Cardiac muscle cell (in vitro differentiated cells and primary cell): ENCODE results near the gene KCNQ5. TPM values are rescaled to one million over a fixed set of nuclear protein-coding genes. Genes with fewer than 3 reads are reported as not detected.

Source experiments
- DNase-seq, 2 donors: peaks; one replicate each; pipeline versions ENCODE4 v3.0.0 to v3.0.0-alpha.2; 2010 to 2017; ENCODE audit warnings: low read depth in 1 of 2, low spot score in 1 of 2
- H3K27ac ChIP-seq: fragments of 200-600 bp; sonication (generic); 2 replicates; pipeline ENCODE4 v1.5.1; 2016
- H3K27me3 ChIP-seq: fragments of 200-600 bp; sonication (generic); 2 replicates; pipeline ENCODE4 v1.6.0; 2016; ENCODE audit warnings: control low read depth
- H3K36me3 ChIP-seq: fragments of 200-600 bp; sonication (generic); 2 replicates; pipeline ENCODE4 v1.5.1; 2016; ENCODE audit warnings: control low read depth
- H3K4me1 ChIP-seq: fragments of 200-600 bp; sonication (generic); 2 replicates; pipeline ENCODE4 v1.8.1; 2017; ENCODE audit warnings: low read depth, mild to moderate bottlenecking, mixed run types
- H3K4me3 ChIP-seq: fragments of 200-600 bp; sonication (generic); 2 replicates; pipeline ENCODE4 v1.5.1; 2016; ENCODE audit warnings: mild to moderate bottlenecking
- H3K9me3 ChIP-seq: fragments of 200-600 bp; sonication (generic); 2 replicates; pipeline ENCODE4 v1.5.1; 2017; ENCODE audit warnings: low read depth, mild to moderate bottlenecking, control low read depth
- CTCF ChIP-seq: IDR thresholded peaks from 2 replicates; pipeline ENCODE4 v1.5.1; 2012; ENCODE audit warnings: low read depth, mild to moderate bottlenecking, low read length
- polyA plus RNA-seq: library from polyadenylated mRNA; unstranded; fragments of >200 nt; fragmentation: Nextera tagmentation; extraction: Ambion mirVana; gene quantifications from 2 replicates; pipeline ENCODE4 v1.2.1, GENCODE V29; 2016
- total RNA-seq: library from RNA; depleted of rRNA; stranded (reverse); fragments of >200 nt; gene quantifications from 2 replicates; pipeline ENCODE4 v1.2.3, GENCODE V29; 2016

Gene KCNQ5
- total and polyA plus RNA-seq, 2 experiments from 2014 or later, result 31.4 to 45.4 TPM

- Histone ChIP-seq H3K27ac (no peak overlapping the region), H3K36me3 (peaks cover 11% of the 10 kb centered on the region), H3K27me3 (no peaks in the 10 kb centered on the region), H3K4me3 (no peak overlapping the region), H3K4me1 (no peaks in the 10 kb centered on the region), H3K9me3 (no peaks in the 10 kb centered on the region)
- no peak for DNase-seq
- TF ChIP-seq CTCF, result no peak
Measured at GRCh38 chr6:73143551-73143950, 521.7 kb downstream of the KCNQ5 start.

- Histone ChIP-seq H3K9me3 (no peaks in the 10 kb centered on the region), H3K36me3 (peaks cover 11% of the 10 kb centered on the region), H3K27ac (no peak overlapping the region), H3K4me3 (no peak overlapping the region), H3K4me1 (no peaks in the 10 kb centered on the region), H3K27me3 (no peaks in the 10 kb centered on the region)
- DNase-seq, result no peak
- no peak for TF ChIP-seq CTCF
Measured at GRCh38 chr6:73144516-73144915, 522.7 kb downstream of the KCNQ5 start.

GRCh38 chr6:73145690-73146089, 523.8 kb downstream of the KCNQ5 start:
- Histone ChIP-seq H3K27me3 (no peaks in the 10 kb centered on the region), H3K27ac (no peak overlapping the region), H3K36me3 (peaks cover 11% of the 10 kb centered on the region), H3K9me3 (no peaks in the 10 kb centered on the region), H3K4me1 (no peaks in the 10 kb centered on the region), H3K4me3 (no peak overlapping the region)
- no peak for TF ChIP-seq CTCF
- DNase-seq, result no peak

GRCh38 chr6:73151732-73152131, 529.9 kb downstream of the KCNQ5 start:
- H3K4me1 ChIP-seq, result no peaks in the 10 kb centered on the region
- no peaks in the 10 kb centered on the region for H3K9me3 ChIP-seq
- no peaks in the 10 kb centered on the region for H3K27me3 ChIP-seq
- no peak overlapping the region for H3K27ac ChIP-seq
- H3K4me3 ChIP-seq, result no peak overlapping the region
- DNase-seq, result no peak
- peaks cover 3% of the 10 kb centered on the region for H3K36me3 ChIP-seq
- no peak for TF ChIP-seq CTCF

- TF ChIP-seq CTCF, result no peak
- H3K27me3 ChIP-seq, result no peaks in the 10 kb centered on the region
Measured at GRCh38 chr6:73152556-73152955, 530.7 kb downstream of the KCNQ5 start.

More at GRCh38 chr6:73152556-73152955, 530.7 kb downstream of the KCNQ5 start:
- Histone ChIP-seq H3K9me3 (no peaks in the 10 kb centered on the region), H3K4me3 (no peak overlapping the region), H3K36me3 (no peaks in the 10 kb centered on the region), H3K4me1 (no peaks in the 10 kb centered on the region), H3K27ac (no peak overlapping the region)
- no peak for DNase-seq
